HepG2 (cell line): ENCODE data around the gene CLPTM1. TPM values are rescaled to one million over a fixed set of nuclear protein-coding genes. Genes with fewer than 3 reads are reported as not detected.
A peak's percentile ranks its signal among the peaks of the same experiment; 100 is the strongest.

Experiments used
- E2F2 ChIP-seq: sonication (generic); formaldehyde crosslinking; IDR thresholded peaks from 2 replicates; pipeline ENCODE4 v1.4.0; 2020; ENCODE audit warnings: missing genetic modification reagents, borderline replicate concordance
- HOXA7 ChIP-seq: sonication (generic); formaldehyde crosslinking; IDR thresholded peaks from 2 replicates; pipeline ENCODE4 v1.8.1; 2022; ENCODE audit warnings: mild to moderate bottlenecking, missing genetic modification reagents, moderate library complexity
- KDM5A ChIP-seq: fragments of 200-600 bp; sonication (generic); IDR thresholded peaks from 2 replicates; pipeline ENCODE4 v1.7.0; 2018; ENCODE audit warnings: antibody characterized with exemption, mild to moderate bottlenecking, low read length, borderline replicate concordance
- KLF11 ChIP-seq: IDR thresholded peaks from 2 replicates; pipeline ENCODE4 v1.6.1; 2016; ENCODE audit warnings: missing compliant biosample characterization
- MTA1 ChIP-seq: sonication (generic); formaldehyde crosslinking; IDR thresholded peaks from 2 replicates; pipeline ENCODE4 v1.4.0; 2020; ENCODE audit warnings: missing genetic modification reagents, mild to moderate bottlenecking, borderline replicate concordance
- MXD3 ChIP-seq: IDR thresholded peaks from 2 replicates; pipeline ENCODE4 v1.6.1; 2016; ENCODE audit warnings: mild to moderate bottlenecking, missing biosample characterization, missing genetic modification reagents
- RBM22 ChIP-seq: fragments of 200-400 bp; formaldehyde crosslinking; optimal IDR thresholded peaks from 2 replicates; pipeline ENCODE3; 2017; ENCODE audit warnings: mild to moderate bottlenecking, low read length, moderate library complexity
- SNAPC2 ChIP-seq: sonication (generic); formaldehyde crosslinking; IDR thresholded peaks from 2 replicates; pipeline ENCODE4 v1.8.1; 2022; ENCODE audit warnings: mild to moderate bottlenecking, missing genetic modification reagents
- SNAPC4 ChIP-seq: sonication (generic); formaldehyde crosslinking; IDR thresholded peaks from 2 replicates; pipeline ENCODE4 v1.4.0; 2020; ENCODE audit warnings: mild to moderate bottlenecking, missing genetic modification reagents
- ZHX2 ChIP-seq, 2 experiments: sonication (generic) in 1 of 2; formaldehyde crosslinking in 1 of 2; IDR thresholded peaks; 2 replicates each; pipeline versions ENCODE4 v1.6.1 to v1.9.0; 2014 to 2022; ENCODE audit warnings: antibody characterized with exemption in 1 of 2, borderline replicate concordance in 1 of 2, inconsistent platforms in 1 of 2, low read depth in 1 of 2, missing genetic modification reagents in 1 of 2
- ZMAT5 ChIP-seq: sonication (generic); formaldehyde crosslinking; IDR thresholded peaks from 2 replicates; pipeline ENCODE4 v1.5.0; 2020; ENCODE audit warnings: mild to moderate bottlenecking, low read depth, missing genetic modification reagents, borderline replicate concordance
- ZNF33B ChIP-seq: sonication (generic); formaldehyde crosslinking; IDR thresholded peaks from 2 replicates; pipeline ENCODE4 v1.5.1; 2020; ENCODE audit warnings: mild to moderate bottlenecking, missing genetic modification reagents
- ZNF530 ChIP-seq: sonication (generic); formaldehyde crosslinking; IDR thresholded peaks from 2 replicates; pipeline ENCODE4 v1.5.0; 2020; ENCODE audit warnings: low read depth, mild to moderate bottlenecking, missing genetic modification reagents
- ZNF781 ChIP-seq: sonication (generic); formaldehyde crosslinking; IDR thresholded peaks from 2 replicates; pipeline ENCODE4 v1.5.1; 2020; ENCODE audit warnings: borderline replicate concordance, mild to moderate bottlenecking, missing genetic modification reagents; ENCODE audit errors: not compliant biosample characterization
- polyA plus RNA-seq, 8 experiments: library from polyadenylated mRNA; depleted of rRNA in 3 of 8; stranded (reverse) in 7 of 8; unstranded in 1 of 8; fragments of >200 nt; fragmentation: Illumina TruSeq in 4 of 8; extraction: Trizol in 4 of 8; gene quantifications; 2 replicates each; pipeline versions ENCODE4 v1.2.1 to v1.2.3, GENCODE V29; 2011 to 2016; ENCODE audit warnings: low read depth in 4 of 8, missing spikeins in 1 of 8, mixed read lengths in 1 of 8; ENCODE audit not compliant: insufficient read depth in 1 of 8
- total RNA-seq, 5 experiments: library from RNA; depleted of rRNA; stranded (reverse); fragments of >200 nt; fragmentation: Illumina TruSeq; extraction: Trizol; gene quantifications; 2 replicates each; pipeline ENCODE4 v1.2.3, GENCODE V29; 2016; ENCODE audit warnings: low read depth in 1 of 5

The CLPTM1 gene
- total and polyA plus RNA-seq, 2 of the 13 experiments (the other 11 are each of a cell fraction or from before 2014, with no cell fraction given), result 34.9 to 42.8 TPM

- TF ChIP-seq ZHX2 (IDR thresholded peaks at IDR 0.05; ENCODE audit: low read depth) (no peak), ZHX2 (CRISPR knock-in tag; IDR thresholded peaks at IDR 0.05; ENCODE audit: borderline replicate concordance) (no peak), HOXA7 (CRISPR knock-in tag) (no peak), ZNF33B (0 out of 2 replicates have a peak, but pooled peaks have one; percentile 69), KLF11 (0 out of 2 replicates have a peak, but pooled peaks have one; percentile 40), E2F2 (CRISPR knock-in tag) (no peak), ZNF530 (CRISPR knock-in tag) (no peak), MXD3 (CRISPR knock-in tag) (peak; percentile 90), MTA1 (peak; percentile 100), ZNF781 (CRISPR knock-in tag) (no peak), SNAPC4 (CRISPR knock-in tag) (peak; percentile 51), RBM22 (no peak), ZMAT5 (CRISPR knock-in tag) (no peak), KDM5A (no peak), SNAPC2 (CRISPR knock-in tag) (peak; percentile 87)
These were observed 29.9 kb upstream of the CLPTM1 start (continued) for GRCh38 chr19:44925114-44925891.
